Fibroblast of lung (primary cell): Measurements from ENCODE around the gene DET1. TPM values are rescaled to one million over a fixed set of nuclear protein-coding genes. Genes with fewer than 3 reads are reported as not detected.
A peak's percentile ranks its signal among the peaks of the same experiment; 100 is the strongest.
"Not testable (repeated sequence)": the region's sequence is repeated elsewhere in the genome, so short reads cannot be mapped to it uniquely, and the experiment has no call there.

Experiments
- DNase-seq, 2 donors: peaks; one replicate each; pipeline versions ENCODE4 v3.0.0 to v3.0.0-alpha.2; 2010; ENCODE audit warnings: low read depth in 2 of 2
- H2AFZ ChIP-seq: 2 replicates; pipeline ENCODE4 v1.5.1; 2012; ENCODE audit warnings: low read length, control low read depth, inconsistent platforms
- H3K27ac ChIP-seq: 2 replicates; pipeline ENCODE4 v1.5.1; 2011; ENCODE audit warnings: low read length, control low read depth; ENCODE audit not compliant: insufficient read depth
- H3K27me3 ChIP-seq: 2 replicates; pipeline ENCODE4 v1.5.1; 2011; ENCODE audit warnings: mild to moderate bottlenecking, low read length; ENCODE audit not compliant: control insufficient read depth, insufficient read depth
- H3K36me3 ChIP-seq: 2 replicates; pipeline ENCODE4 v1.5.1; 2011; ENCODE audit warnings: low read length; ENCODE audit not compliant: control insufficient read depth, insufficient read depth
- H3K4me1 ChIP-seq: 2 replicates; pipeline ENCODE4 v1.5.1; 2011; ENCODE audit warnings: low read length; ENCODE audit not compliant: control insufficient read depth, insufficient read depth; ENCODE audit errors: extremely low read depth
- H3K4me2 ChIP-seq: 2 replicates; pipeline ENCODE4 v1.5.1; 2011; ENCODE audit warnings: low read length, control low read depth; ENCODE audit not compliant: insufficient read depth; ENCODE audit errors: extremely low read depth
- H3K4me3 ChIP-seq, 4 experiments: fragments of 200-600 bp in 1 of 4; sonication (generic) in 1 of 4; replicated peaks in 1 of 4; 2 replicates each; pipeline ENCODE4 v1.5.1; 2011 to 2016; ENCODE audit warnings: low read length in 4 of 4, low read depth in 3 of 4, mild to moderate bottlenecking in 3 of 4, control low read depth in 2 of 4, inconsistent platforms in 1 of 4, mixed read lengths in 1 of 4; ENCODE audit not compliant: insufficient read depth in 1 of 4; ENCODE audit errors: control extremely low read depth in 1 of 4
- H3K79me2 ChIP-seq: 2 replicates; pipeline ENCODE4 v1.5.1; 2012; ENCODE audit warnings: mild to moderate bottlenecking, low read length, inconsistent platforms; ENCODE audit not compliant: control insufficient read depth, insufficient read depth
- H3K9ac ChIP-seq: 2 replicates; pipeline ENCODE4 v1.5.1; 2011; ENCODE audit warnings: mild to moderate bottlenecking, low read length, control low read depth; ENCODE audit not compliant: insufficient read depth
- H3K9me3 ChIP-seq: 2 replicates; pipeline ENCODE4 v1.5.1; 2012; ENCODE audit warnings: low read depth, low read length; ENCODE audit not compliant: control insufficient read depth, insufficient read depth
- H4K20me1 ChIP-seq: 2 replicates; pipeline ENCODE4 v1.5.1; 2011; ENCODE audit warnings: low read length; ENCODE audit not compliant: control insufficient read depth, insufficient read depth; ENCODE audit errors: extremely low read depth
- EZH2 ChIP-seq: IDR thresholded peaks from 2 replicates; pipeline ENCODE4 v1.5.1; 2012; ENCODE audit warnings: low read length, control low read depth, mild to moderate bottlenecking; ENCODE audit errors: missing control alignments
- polyA plus RNA-seq, 2 donors: library from polyadenylated mRNA; depleted of rRNA in 1 of 2; stranded (reverse) in 1 of 2; unstranded in 1 of 2; fragments of >200 nt; gene quantifications; 2 replicates each; pipeline ENCODE4 v1.2.1, GENCODE V29; 2011 to 2012; ENCODE audit warnings: missing spikeins in 1 of 2
- total RNA-seq: library from RNA; depleted of rRNA; stranded (reverse); fragments of >200 nt; gene quantifications from 2 replicates; pipeline ENCODE4 v1.2.1, GENCODE V29; 2014
- TF ChIP-seq, protein P1 (sequence below), 2 donors: IDR thresholded peaks in 1 of 2; conservative IDR thresholded peaks in 1 of 2; 1 replicate in 1 of 2; 2 replicates in 1 of 2; pipeline ENCODE4 v1.5.1; 2011 to 2012; ENCODE audit warnings: low read length in 2 of 2, control low read depth in 1 of 2, inconsistent platforms in 1 of 2, low read depth in 1 of 2, mild to moderate bottlenecking in 1 of 2

DET1 gene
- total and polyA plus RNA-seq, 2 donors (not counting 1 experiment from before 2014, with no cell fraction given) = 6.4 to 8.9 TPM

DNA sequence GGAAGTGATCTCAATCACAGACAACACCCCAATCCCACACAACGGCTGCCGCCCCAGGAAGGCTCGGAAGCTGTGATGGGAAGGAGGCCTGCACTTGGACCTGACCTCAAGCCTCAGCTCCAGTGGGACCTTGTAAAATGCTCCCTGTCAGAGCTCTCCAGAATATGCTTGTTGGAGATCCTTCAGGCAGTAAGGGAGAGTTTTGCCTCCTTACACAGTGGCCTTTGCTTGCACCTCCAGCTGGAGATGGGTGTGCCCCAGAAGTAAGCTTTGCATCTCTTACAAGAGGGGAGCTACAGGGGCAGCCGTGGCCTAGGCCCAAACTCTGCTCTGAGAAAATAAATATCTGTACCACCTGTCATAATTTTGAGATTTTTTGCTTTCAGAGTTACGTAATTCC is 68.6 kb downstream of the DET1 start:
- Histone ChIP-seq H2AFZ (no peak overlapping the region), H3K4me3 (no peak overlapping the region), H3K27me3 (no peaks in the 10 kb centered on the region), H3K4me1 (peaks cover 3% of the 10 kb centered on the region), H3K27ac (no peak overlapping the region), H3K79me2 (no peaks in the 10 kb centered on the region), H4K20me1 (no peaks in the 10 kb centered on the region), H3K9me3 (no peaks in the 10 kb centered on the region), H3K4me2 (no peak overlapping the region), H3K9ac (no peak overlapping the region), H3K36me3 (peaks cover 2% of the 10 kb centered on the region)
- no peak for TF ChIP-seq EZH2
- TF ChIP-seq, protein P1, sequence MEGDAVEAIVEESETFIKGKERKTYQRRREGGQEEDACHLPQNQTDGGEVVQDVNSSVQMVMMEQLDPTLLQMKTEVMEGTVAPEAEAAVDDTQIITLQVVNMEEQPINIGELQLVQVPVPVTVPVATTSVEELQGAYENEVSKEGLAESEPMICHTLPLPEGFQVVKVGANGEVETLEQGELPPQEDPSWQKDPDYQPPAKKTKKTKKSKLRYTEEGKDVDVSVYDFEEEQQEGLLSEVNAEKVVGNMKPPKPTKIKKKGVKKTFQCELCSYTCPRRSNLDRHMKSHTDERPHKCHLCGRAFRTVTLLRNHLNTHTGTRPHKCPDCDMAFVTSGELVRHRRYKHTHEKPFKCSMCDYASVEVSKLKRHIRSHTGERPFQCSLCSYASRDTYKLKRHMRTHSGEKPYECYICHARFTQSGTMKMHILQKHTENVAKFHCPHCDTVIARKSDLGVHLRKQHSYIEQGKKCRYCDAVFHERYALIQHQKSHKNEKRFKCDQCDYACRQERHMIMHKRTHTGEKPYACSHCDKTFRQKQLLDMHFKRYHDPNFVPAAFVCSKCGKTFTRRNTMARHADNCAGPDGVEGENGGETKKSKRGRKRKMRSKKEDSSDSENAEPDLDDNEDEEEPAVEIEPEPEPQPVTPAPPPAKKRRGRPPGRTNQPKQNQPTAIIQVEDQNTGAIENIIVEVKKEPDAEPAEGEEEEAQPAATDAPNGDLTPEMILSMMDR (conservative IDR thresholded peaks at IDR 0.05 in 1 of 2, IDR thresholded peaks at IDR 0.05 in 1 of 2; ENCODE audit: low read depth in 1 of 2, low read length in 2 of 2) = no peak
- no peak for DNase-seq

DNA sequence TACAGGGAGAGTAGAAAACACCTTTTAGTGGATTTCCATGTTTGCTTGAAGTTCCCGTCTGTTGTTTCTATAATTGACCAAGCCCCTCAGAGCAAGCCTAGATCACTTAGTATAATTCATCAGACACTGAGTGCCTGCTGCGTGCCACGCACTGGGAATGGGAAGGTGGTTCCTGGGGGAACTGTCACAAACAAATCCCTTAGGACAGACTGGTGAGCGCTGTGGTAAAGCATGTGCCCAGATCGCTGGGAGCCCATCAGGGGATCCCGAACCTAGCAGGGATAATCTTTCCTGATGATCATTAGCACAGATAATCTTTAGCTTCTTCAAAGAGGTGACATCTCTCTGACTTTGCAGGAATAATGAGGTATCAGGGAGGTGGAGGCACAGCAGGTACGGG is 69.4 kb downstream of the DET1 start:
- H2AFZ ChIP-seq = no peak overlapping the region
- no peak overlapping the region for H3K4me2 ChIP-seq

DNA sequence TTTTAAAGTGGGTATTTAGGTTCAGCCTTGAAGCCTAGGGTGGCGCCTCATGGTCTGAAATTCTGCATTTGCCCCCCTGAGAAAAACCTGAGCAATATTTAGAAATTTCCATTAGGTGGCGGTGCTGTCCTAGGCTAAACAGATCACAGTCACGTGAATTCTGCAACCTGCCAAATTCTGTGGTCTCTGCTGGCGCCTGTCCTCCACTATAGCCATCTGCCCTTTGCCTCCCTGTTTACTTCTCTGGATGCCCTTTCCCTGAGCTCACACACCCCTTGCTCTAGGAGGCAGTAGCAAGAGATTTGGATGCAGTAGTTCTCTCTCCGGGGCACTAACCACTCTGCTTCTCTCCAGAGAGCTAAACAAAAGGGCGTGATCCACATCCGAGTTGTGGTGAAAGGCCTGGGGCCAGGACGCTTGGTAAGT is 69.8 kb downstream of the DET1 start:
- peaks cover 3% of the 10 kb centered on the region for H3K4me1 ChIP-seq
- H3K27me3 ChIP-seq = no peaks in the 10 kb centered on the region
- H3K9me3 ChIP-seq = no peaks in the 10 kb centered on the region
- DNase-seq = peak; percentile 43 to 78
- no peaks in the 10 kb centered on the region for H4K20me1 ChIP-seq
- H3K79me2 ChIP-seq = no peaks in the 10 kb centered on the region
- H3K9ac ChIP-seq = no peak overlapping the region
- H2AFZ ChIP-seq = peak overlapping the region; percentile 47
- H3K4me2 ChIP-seq = no peak overlapping the region
- H3K36me3 ChIP-seq = peaks cover 3% of the 10 kb centered on the region
- H3K27ac ChIP-seq = no peak overlapping the region
- no peak overlapping the region for H3K4me3 ChIP-seq
- no peak for TF ChIP-seq EZH2
- TF ChIP-seq, protein P1 (conservative IDR thresholded peaks at IDR 0.05 in 1 of 2, IDR thresholded peaks at IDR 0.05 in 1 of 2; ENCODE audit: low read depth in 1 of 2, low read length in 2 of 2) = peak; percentile 58 to 67

More for the DNA sequence above, 69.4 kb downstream of the DET1 start:
- Histone ChIP-seq H4K20me1 (no peaks in the 10 kb centered on the region), H3K4me1 (peaks cover 3% of the 10 kb centered on the region), H3K79me2 (no peaks in the 10 kb centered on the region), H3K27me3 (no peaks in the 10 kb centered on the region), H3K27ac (no peak overlapping the region), H3K4me3 (no peak overlapping the region), H3K9ac (no peak overlapping the region), H3K36me3 (peaks cover 3% of the 10 kb centered on the region), H3K9me3 (no peaks in the 10 kb centered on the region)
- DNase-seq = no peak
- no peak for TF ChIP-seq EZH2
- TF ChIP-seq, protein P1 (conservative IDR thresholded peaks at IDR 0.05 in 1 of 2, IDR thresholded peaks at IDR 0.05 in 1 of 2; ENCODE audit: low read depth in 1 of 2, low read length in 2 of 2) = no peak

DNA sequence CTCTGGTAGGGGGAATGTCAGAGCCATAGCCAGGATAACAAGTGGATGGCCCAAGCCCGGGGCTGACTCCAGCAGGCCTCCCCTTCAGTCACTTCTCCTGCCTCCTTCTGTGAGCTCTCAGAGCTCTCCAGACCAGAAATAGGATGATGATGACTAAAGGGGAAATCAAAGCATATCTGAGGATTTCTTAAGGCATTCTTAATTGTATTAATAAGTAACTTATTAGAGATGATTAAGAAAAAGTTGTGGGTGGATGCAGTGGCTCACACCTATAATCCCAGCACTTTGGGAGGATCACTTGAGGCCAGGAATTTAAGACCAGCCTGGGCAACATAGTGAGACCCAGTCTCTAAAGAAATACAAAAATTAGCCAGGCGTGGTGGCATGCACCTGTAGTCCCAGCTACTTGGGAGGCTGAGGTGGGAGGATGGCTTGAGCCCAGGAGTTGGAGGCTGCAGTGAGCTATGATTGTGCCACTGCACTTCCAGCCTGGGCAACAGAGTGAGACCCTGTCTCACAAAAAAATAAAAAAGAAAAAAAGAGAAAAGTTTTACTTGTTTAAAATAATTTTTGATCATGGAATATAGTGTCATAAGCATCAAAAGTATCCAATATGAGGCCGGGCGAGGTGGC is 72.7 kb downstream of the DET1 start:
- H3K27ac ChIP-seq, H3K36me3 ChIP-seq, H3K4me3 ChIP-seq, H4K20me1 ChIP-seq, DNase-seq, H3K4me2 ChIP-seq, H2AFZ ChIP-seq, H3K9ac ChIP-seq, H3K79me2 ChIP-seq, H3K4me1 ChIP-seq, H3K27me3 ChIP-seq, H3K9me3 ChIP-seq: not testable (repeated sequence)
